ENCODE measurements around the gene PKP2.

GRCh38 chr12:32907166-32907565 is 10.6 kb upstream of the PKP2 start:
- no peak for TF ChIP-seq POLR2AphosphoS5 (IDR thresholded peaks at IDR 0.05; ENCODE audit: low read depth)
- no peak for TF ChIP-seq REST (IDR thresholded peaks at IDR 0.05; ENCODE audit: insufficient replicate concordance, low read depth)
